ENCODE data around the gene TUBGCP5.

TUBGCP5 gene

DNA sequence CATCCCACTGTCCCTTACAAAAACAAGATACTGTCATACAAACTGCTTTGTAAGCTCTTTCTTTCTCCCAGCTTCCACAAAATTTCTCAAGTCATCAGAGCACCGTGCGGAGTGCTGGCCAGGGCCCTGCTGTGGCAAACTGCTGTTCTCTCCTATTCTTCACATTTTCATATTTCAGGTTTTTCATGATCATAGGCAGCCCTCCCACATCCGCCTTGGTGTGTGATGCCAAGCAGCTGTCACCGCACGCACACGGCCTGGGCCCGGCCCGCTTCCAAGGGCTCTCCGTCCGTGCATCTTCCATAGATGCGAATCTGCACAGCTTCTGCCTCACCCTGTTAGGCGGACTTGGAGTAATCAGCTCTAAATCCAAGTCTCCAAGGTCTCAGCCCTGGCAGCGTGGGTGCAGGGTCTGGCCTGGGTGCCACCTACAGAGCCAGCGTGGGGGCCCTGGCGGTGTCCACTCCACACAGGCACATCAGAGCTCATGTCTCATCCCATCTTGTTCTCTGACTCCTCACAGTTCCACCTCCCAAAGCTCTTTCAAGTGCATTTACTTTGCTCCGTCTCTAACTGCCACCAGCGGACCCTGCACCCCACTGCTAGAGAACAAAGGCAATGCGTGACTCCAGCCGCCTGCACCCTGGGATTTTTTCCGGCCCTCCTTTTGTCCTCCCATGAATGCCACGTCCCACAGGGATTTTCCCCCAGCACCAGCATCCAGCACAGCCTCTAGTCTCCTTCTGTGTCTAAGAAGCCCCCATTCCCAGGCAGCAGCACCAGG is 86.4 kb downstream of the TUBGCP5 start:
- no peak for DNase-seq (ENCODE audit: low read depth, low spot score)

- no peak for DNase-seq (ENCODE audit: low read depth, low spot score)
Observed at GRCh38 chr15:22951381-22952280, 87.7 kb downstream of the TUBGCP5 start.

DNA sequence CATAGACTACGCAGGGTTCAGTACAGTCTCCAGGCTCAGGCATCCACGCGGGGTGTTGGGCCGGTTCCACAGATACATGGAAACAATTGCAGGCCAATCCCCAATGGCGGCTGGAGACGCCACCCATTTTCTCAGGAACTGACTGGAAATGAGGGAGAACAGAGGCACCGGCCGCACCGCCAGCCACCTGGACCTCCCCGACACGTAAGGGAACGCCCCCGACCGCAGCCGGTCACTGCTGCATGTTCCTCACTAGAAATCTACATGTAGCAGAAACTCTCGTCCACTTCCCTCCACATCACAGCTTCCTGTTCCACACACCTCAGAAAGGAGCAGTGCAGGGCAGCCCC is 88.4 kb downstream of the TUBGCP5 start:
- no peak for DNase-seq (ENCODE audit: low read depth, low spot score)

GRCh38 chr15:22950256-22950990 is 88.9 kb downstream of the TUBGCP5 start:
- DNase-seq (ENCODE audit: low read depth, low spot score) = no peak

Data from activated CD4-positive, CD25-positive, alpha-beta regulatory T cell treated with anti-CD3 and anti-CD28 coated beads, Interleukin-2, amount 50 U/mL, for 16 hours (primary cell).